ENCODE data around the gene CDK14.

- TF ChIP-seq CTCF (IDR thresholded peaks at IDR 0.05) (no peak), POLR2A (IDR thresholded peaks at IDR 0.05) (no peak)
Measured at GRCh38 chr7:90594751-90595317, 1.3 kb upstream of the CDK14 start.
